ENCODE measurements around the gene PAN3. TPM values are rescaled to one million over a fixed set of nuclear protein-coding genes. Genes with fewer than 3 reads are reported as not detected.

Gene PAN3
- total RNA-seq, 1 experiment from 2014 or later: 46.1 TPM

GRCh38 chr13:28106976-28107375 lies 31.4 kb upstream of the PAN3 start:
- TF ChIP-seq CTCF (conservative IDR thresholded peaks at IDR 0.05; ENCODE audit: low read depth, low read length) (no peak), EZH2 (IDR thresholded peaks at IDR 0.05; ENCODE audit: borderline replicate concordance, low read depth, low read length, poor library complexity, severe bottlenecking) (no peak)
- ChIA-PET POLR2A (ENCODE audit: low non-redundant PET) (no interaction called here), CTCF (no interaction called here)
- intact Hi-C loops (cut with micrococcal nuclease; ENCODE audit: unreplicated experiment): no loop called here
- no peak overlapping the region for H3K4me3 ChIP-seq (ENCODE audit: low read depth, low read length, poor library complexity, severe bottlenecking)
- H3K4me1 ChIP-seq (ENCODE audit: insufficient read depth, low read length, poor library complexity, severe bottlenecking): no peaks in the 10 kb centered on the region
- H3K36me3 ChIP-seq (ENCODE audit: insufficient read depth, low read length, poor library complexity, severe bottlenecking): no peaks in the 10 kb centered on the region
- no peak overlapping the region for H3K27ac ChIP-seq (ENCODE audit: low read depth, low read length, poor library complexity, severe bottlenecking)
- BruUV-seq (replicated peaks): no TSS peak
- no peak for DNase-seq (ENCODE audit: low spot score)
- H3K27me3 ChIP-seq (replicated peaks; ENCODE audit: insufficient read depth, low read depth, low read length, poor library complexity): peaks cover 20% of the 10 kb centered on the region
- H3K9me3 ChIP-seq (ENCODE audit: low read depth, low read length, poor library complexity, severe bottlenecking): no peaks in the 10 kb centered on the region

GRCh38 chr13:28110414-28110813 lies 27.9 kb upstream of the PAN3 start:
- H3K27ac ChIP-seq (ENCODE audit: low read depth, low read length, poor library complexity, severe bottlenecking): no peak overlapping the region
- intact Hi-C loops (cut with micrococcal nuclease; ENCODE audit: unreplicated experiment): no loop called here
- CTCF ChIA-PET: no interaction called here
- H3K4me3 ChIP-seq (ENCODE audit: low read depth, low read length, poor library complexity, severe bottlenecking): no peak overlapping the region
- POLR2A ChIA-PET (ENCODE audit: low non-redundant PET): no interaction called here
- TF ChIP-seq EZH2 (IDR thresholded peaks at IDR 0.05; ENCODE audit: borderline replicate concordance, low read depth, low read length, poor library complexity, severe bottlenecking): no peak
- TF ChIP-seq CTCF (conservative IDR thresholded peaks at IDR 0.05; ENCODE audit: low read depth, low read length): no peak
- H3K27me3 ChIP-seq (replicated peaks; ENCODE audit: insufficient read depth, low read depth, low read length, poor library complexity): peaks cover 4% of the 10 kb centered on the region
- H3K4me1 ChIP-seq (ENCODE audit: insufficient read depth, low read length, poor library complexity, severe bottlenecking): no peaks in the 10 kb centered on the region
- no peaks in the 10 kb centered on the region for H3K36me3 ChIP-seq (ENCODE audit: insufficient read depth, low read length, poor library complexity, severe bottlenecking)
- no peaks in the 10 kb centered on the region for H3K9me3 ChIP-seq (ENCODE audit: low read depth, low read length, poor library complexity, severe bottlenecking)
- DNase-seq (ENCODE audit: low spot score): no peak
- no TSS peak for BruUV-seq (replicated peaks)

GRCh38 chr13:28116736-28117135 lies 21.6 kb upstream of the PAN3 start:
- no TSS peak for BruUV-seq (replicated peaks)

More at GRCh38 chr13:28116736-28117135, 21.6 kb upstream of the PAN3 start:
- Histone ChIP-seq H3K27me3 (replicated peaks; ENCODE audit: insufficient read depth, low read depth, low read length, poor library complexity) (no peaks in the 10 kb centered on the region), H3K36me3 (ENCODE audit: insufficient read depth, low read length, poor library complexity, severe bottlenecking) (no peaks in the 10 kb centered on the region), H3K4me1 (ENCODE audit: insufficient read depth, low read length, poor library complexity, severe bottlenecking) (no peaks in the 10 kb centered on the region), H3K27ac (ENCODE audit: low read depth, low read length, poor library complexity, severe bottlenecking) (no peak overlapping the region), H3K9me3 (ENCODE audit: low read depth, low read length, poor library complexity, severe bottlenecking) (no peaks in the 10 kb centered on the region), H3K4me3 (ENCODE audit: low read depth, low read length, poor library complexity, severe bottlenecking) (no peak overlapping the region)
- TF ChIP-seq EZH2 (IDR thresholded peaks at IDR 0.05; ENCODE audit: borderline replicate concordance, low read depth, low read length, poor library complexity, severe bottlenecking) (no peak), CTCF (conservative IDR thresholded peaks at IDR 0.05; ENCODE audit: low read depth, low read length) (no peak)
- CTCF ChIA-PET: no interaction called here
- no peak for DNase-seq (ENCODE audit: low spot score)
- intact Hi-C loops (cut with micrococcal nuclease; ENCODE audit: unreplicated experiment): no loop called here
- POLR2A ChIA-PET (ENCODE audit: low non-redundant PET): no interaction called here
